Bronchial epithelial cell (primary cell): Measurements from ENCODE around the gene CD9. TPM values are rescaled to one million over a fixed set of nuclear protein-coding genes. Genes with fewer than 3 reads are reported as not detected.

Experiments used
- DNase-seq: peaks from one replicate; pipeline ENCODE4 v3.0.0-alpha.2; 2010; ENCODE audit warnings: low read depth
- FAIRE-seq: peaks from 2 replicates; lab custom pipeline; 2011; peaks lifted over from hg19 to GRCh38; lab: Jason Lieb, UNC
- H3K27me3 ChIP-seq: 2 replicates; pipeline ENCODE4 v1.5.1; 2011; ENCODE audit warnings: low read length; ENCODE audit not compliant: control insufficient read depth, insufficient read depth
- H3K36me3 ChIP-seq: 2 replicates; pipeline ENCODE4 v1.5.1; 2011; ENCODE audit warnings: low read length; ENCODE audit not compliant: control insufficient read depth, insufficient read depth
- H3K4me3 ChIP-seq: 2 replicates; pipeline ENCODE4 v1.5.1; 2011; ENCODE audit warnings: mild to moderate bottlenecking, low read depth, low read length, control low read depth
- CTCF ChIP-seq: IDR thresholded peaks from 2 replicates; pipeline ENCODE4 v1.5.1; 2011; ENCODE audit warnings: mild to moderate bottlenecking, moderate library complexity, low read length, control low read depth, inconsistent platforms; ENCODE audit not compliant: insufficient read depth, severe bottlenecking
- total RNA-seq: library from RNA; depleted of rRNA; stranded (reverse); fragments of >200 nt; gene quantifications from 2 replicates; pipeline ENCODE4 v1.2.1, GENCODE V29; 2014

Gene CD9
- total RNA-seq, 1 donor from 2014 or later = 634 TPM

DNA sequence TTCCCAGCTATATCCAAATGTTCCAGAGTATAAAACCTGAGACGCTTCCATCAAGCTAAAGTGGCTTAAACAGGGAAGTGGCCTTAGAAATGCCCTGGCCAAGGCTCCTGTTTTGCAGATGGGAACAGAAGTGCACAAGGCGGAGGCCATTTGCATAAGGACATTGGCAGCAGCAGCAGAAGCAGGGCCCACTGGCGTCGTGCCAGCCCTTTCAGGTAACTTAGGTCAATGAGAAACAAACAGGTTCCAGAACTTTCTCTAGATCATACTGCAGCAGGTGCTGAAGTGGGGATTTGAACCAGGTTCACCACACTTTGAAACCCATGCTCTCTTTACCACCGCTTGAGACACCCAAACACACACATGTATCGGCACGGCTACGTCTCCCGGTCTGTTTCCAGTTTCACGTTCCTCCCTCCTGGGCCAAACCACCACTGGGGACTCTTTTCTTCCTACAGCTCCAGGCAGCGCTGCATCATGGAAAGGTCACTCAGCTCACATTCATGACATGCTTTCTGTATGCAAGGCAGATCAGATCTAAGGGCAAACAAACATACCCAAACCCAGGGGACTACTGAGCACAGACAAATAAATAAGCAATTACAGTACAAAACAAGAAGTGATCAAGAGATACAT lies 64.3 kb downstream of the CD9 start:
- no peak for TF ChIP-seq CTCF
- FAIRE-seq (no peak), DNase-seq (no peak)
- Histone ChIP-seq H3K4me3 (no peak overlapping the region), H3K36me3 (no peaks in the 10 kb centered on the region), H3K27me3 (no peaks in the 10 kb centered on the region)

DNA sequence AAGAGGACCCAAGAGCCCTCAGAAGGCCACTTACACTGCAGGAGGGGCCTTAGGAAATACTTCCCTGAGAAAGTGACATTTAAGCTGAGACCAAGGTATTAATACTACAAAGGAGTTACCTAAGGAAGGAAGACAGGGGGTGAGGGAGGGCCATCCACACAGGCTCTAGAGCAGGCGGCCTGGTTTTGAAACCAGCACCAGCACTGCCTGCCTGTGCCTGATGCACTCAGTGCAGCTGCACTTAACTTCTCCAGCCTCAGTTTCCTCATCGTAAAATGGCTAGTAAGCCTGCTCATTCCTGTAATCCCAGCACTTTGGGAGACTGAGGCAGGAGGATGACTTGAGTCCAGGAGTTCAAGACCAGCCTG lies 64.8 kb downstream of the CD9 start:
- FAIRE-seq = no peak

GRCh38 chr12:6266541-6266966 lies 66.4 kb downstream of the CD9 start:
- DNase-seq = no peak
- peak; percentile 18 for FAIRE-seq

More for the DNA sequence above, 64.8 kb downstream of the CD9 start:
- DNase-seq = no peak
- H3K36me3 ChIP-seq = no peaks in the 10 kb centered on the region
- no peak overlapping the region for H3K4me3 ChIP-seq
- TF ChIP-seq CTCF = no peak
- no peaks in the 10 kb centered on the region for H3K27me3 ChIP-seq

GRCh38 chr12:6266971-6267721 lies 66.9 kb downstream of the CD9 start:
- H3K4me3 ChIP-seq = no peak overlapping the region
- DNase-seq = peak; percentile 88
- FAIRE-seq = no peak
- peak; percentile 8 for TF ChIP-seq CTCF
- H3K36me3 ChIP-seq = no peaks in the 10 kb centered on the region
- no peaks in the 10 kb centered on the region for H3K27me3 ChIP-seq

More at GRCh38 chr12:6266541-6266966, 66.4 kb downstream of the CD9 start:
- Histone ChIP-seq H3K36me3 (no peaks in the 10 kb centered on the region), H3K4me3 (no peak overlapping the region), H3K27me3 (no peaks in the 10 kb centered on the region)
- TF ChIP-seq CTCF = no peak

- FAIRE-seq = no peak
Observed at GRCh38 chr12:6268484-6269157, 68.4 kb downstream of the CD9 start.

More at GRCh38 chr12:6268484-6269157, 68.4 kb downstream of the CD9 start:
- no peak overlapping the region for H3K4me3 ChIP-seq
- TF ChIP-seq CTCF = no peak
- H3K27me3 ChIP-seq = no peaks in the 10 kb centered on the region
- DNase-seq = no peak
- H3K36me3 ChIP-seq = no peaks in the 10 kb centered on the region
